IMR-90 (cell line): ENCODE measurements around the gene SLC44A1. TPM values are rescaled to one million over a fixed set of nuclear protein-coding genes. Genes with fewer than 3 reads are reported as not detected.

Source experiments
- ATAC-seq: fragments of 200-7000 bp; cut with Tn5 transposase; 2 replicates; pipeline ENCODE4 v1.9.1; 2020; ENCODE audit warnings: low read depth, mild to moderate bottlenecking, moderate library complexity
- BruUV-seq: library from RNA; stranded (reverse); fragments of 400-500 nt; replicated peaks from 2 replicates; lab custom pipeline; 2021; lab: Mats Ljungman, UMichigan
- CTCF ChIA-PET: fragments of 300-600 bp; formaldehyde crosslinking; extraction: SDS; loops from one replicate; lab custom pipeline; 2021; ENCODE audit warnings: antibody characterized with exemption; lab: Yijun Ruan, JAX
- POLR2A ChIA-PET: fragments of 300-600 bp; sonication (Branson Sonifier 250); formaldehyde crosslinking; loops from one replicate; lab custom pipeline; 2022; ENCODE audit warnings: antibody characterized with exemption; ENCODE audit not compliant: unreplicated experiment; lab: Charles Lee
- DNase-seq: peaks from one replicate; pipeline ENCODE4 v3.0.0; 2013
- H2AFZ ChIP-seq: replicated peaks from 2 replicates; pipeline ENCODE3; 2013; ENCODE audit warnings: low read length, mild to moderate bottlenecking; ENCODE audit not compliant: poor library complexity
- H2AK5ac ChIP-seq: 2 replicates; pipeline ENCODE4 v1.6.1; 2013; ENCODE audit warnings: low read depth, low read length, inconsistent platforms
- H2AK9ac ChIP-seq: replicated peaks from 2 replicates; pipeline ENCODE3; 2013; ENCODE audit warnings: mild to moderate bottlenecking, low read depth, low read length, moderate library complexity; ENCODE audit not compliant: poor library complexity
- H2BK120ac ChIP-seq: 2 replicates; pipeline ENCODE4 v1.6.1; 2013; ENCODE audit warnings: low read depth, low read length, inconsistent platforms
- H2BK15ac ChIP-seq: 3 replicates; pipeline ENCODE4 v1.6.1; 2013; ENCODE audit warnings: low read depth, low read length, inconsistent platforms
- H2BK20ac ChIP-seq: 2 replicates; pipeline ENCODE4 v1.6.1; 2013; ENCODE audit warnings: low read depth, mild to moderate bottlenecking, inconsistent platforms, low read length, moderate library complexity
- H2BK5ac ChIP-seq: 2 replicates; pipeline ENCODE4 v1.6.1; 2013; ENCODE audit warnings: mild to moderate bottlenecking, low read depth, low read length, inconsistent platforms; ENCODE audit not compliant: poor library complexity, severe bottlenecking
- H3K14ac ChIP-seq: replicated peaks from 2 replicates; pipeline ENCODE4 v1.6.1; 2013; ENCODE audit warnings: low read depth, low read length, inconsistent platforms
- H3K18ac ChIP-seq: 2 replicates; pipeline ENCODE4 v1.6.1; 2013; ENCODE audit warnings: low read depth, low read length, control low read depth
- H3K23ac ChIP-seq: 2 replicates; pipeline ENCODE4 v1.6.1; 2013; ENCODE audit warnings: low read depth, low read length, inconsistent platforms
- H3K27ac ChIP-seq: 2 replicates; pipeline ENCODE4 v1.5.1; 2013; ENCODE audit warnings: mild to moderate bottlenecking, control low read depth, low read length; ENCODE audit not compliant: insufficient read depth
- H3K27me3 ChIP-seq: 2 replicates; pipeline ENCODE4 v1.6.1; 2013; ENCODE audit warnings: low read length; ENCODE audit not compliant: control insufficient read depth, insufficient read depth
- H3K36me3 ChIP-seq: 2 replicates; pipeline ENCODE4 v1.6.1; 2013; ENCODE audit warnings: low read length, mixed read lengths; ENCODE audit not compliant: control insufficient read depth, insufficient read depth
- H3K4ac ChIP-seq: 2 replicates; pipeline ENCODE4 v1.6.1; 2013; ENCODE audit warnings: low read depth, low read length, inconsistent platforms
- H3K4me1 ChIP-seq: 2 replicates; pipeline ENCODE4 v1.6.1; 2013; ENCODE audit warnings: low read length, mixed read lengths; ENCODE audit not compliant: control insufficient read depth, insufficient read depth
- H3K4me2 ChIP-seq: 2 replicates; pipeline ENCODE4 v1.6.1; 2013; ENCODE audit warnings: low read depth, mild to moderate bottlenecking, control low read depth, low read length, moderate library complexity
- H3K4me3 ChIP-seq: 2 replicates; pipeline ENCODE4 v1.5.1; 2013; ENCODE audit warnings: low read depth, mild to moderate bottlenecking, control low read depth, low read length, moderate library complexity; ENCODE audit not compliant: insufficient read depth
- H3K56ac ChIP-seq: 2 replicates; pipeline ENCODE4 v1.6.1; 2013; ENCODE audit warnings: low read length, inconsistent platforms; ENCODE audit not compliant: insufficient read depth; ENCODE audit errors: extremely low read depth
- H3K79me1 ChIP-seq, 2 experiments: 2 replicates each; pipeline ENCODE4 v1.6.1; 2013; ENCODE audit warnings: low read length in 2 of 2, inconsistent platforms in 1 of 2, low read depth in 1 of 2
- H3K9ac ChIP-seq: 2 replicates; pipeline ENCODE4 v1.6.1; 2013; ENCODE audit warnings: low read depth, low read length, control low read depth
- H3K9me1 ChIP-seq: 2 replicates; pipeline ENCODE4 v1.6.1; 2013; ENCODE audit warnings: low read length, inconsistent platforms; ENCODE audit not compliant: insufficient read depth
- H3K9me3 ChIP-seq: 2 replicates; pipeline ENCODE4 v1.6.1; 2013; ENCODE audit warnings: low read length; ENCODE audit not compliant: control insufficient read depth, insufficient read depth
- H4K20me1 ChIP-seq: 2 replicates; pipeline ENCODE4 v1.6.1; 2013; ENCODE audit warnings: low read length, inconsistent platforms; ENCODE audit not compliant: insufficient read depth
- H4K5ac ChIP-seq: 2 replicates; pipeline ENCODE4 v1.6.1; 2013; ENCODE audit warnings: mild to moderate bottlenecking, low read depth, low read length, control low read depth
- H4K8ac ChIP-seq, 2 experiments: 2 replicates each; pipeline ENCODE4 v1.6.1; 2013; ENCODE audit warnings: low read depth in 2 of 2, low read length in 2 of 2, control low read depth in 1 of 2, inconsistent platforms in 1 of 2
- H4K91ac ChIP-seq: 2 replicates; pipeline ENCODE4 v1.6.1; 2013; ENCODE audit warnings: low read depth, low read length, inconsistent platforms; ENCODE audit not compliant: insufficient read depth
- BHLHE40 ChIP-seq: fragments of 150-350 bp; IDR thresholded peaks from 2 replicates; pipeline ENCODE4 v1.6.1; 2016; ENCODE audit warnings: mild to moderate bottlenecking, low read depth, low read length
- CEBPB ChIP-seq: IDR thresholded peaks from 2 replicates; pipeline ENCODE4 v1.6.1; 2012; ENCODE audit warnings: low read depth, low read length, improper control_type of control experiment
- CHD1 ChIP-seq: IDR thresholded peaks from 2 replicates; pipeline ENCODE4 v1.6.1; 2012; ENCODE audit warnings: low read depth, low read length, improper control_type of control experiment
- CTCF ChIP-seq: conservative IDR thresholded peaks from 2 replicates; pipeline ENCODE4 v1.5.1; 2012; ENCODE audit warnings: mild to moderate bottlenecking, low read depth, low read length, improper control_type of control experiment
- ELK1 ChIP-seq: fragments of 150-350 bp; IDR thresholded peaks from 2 replicates; pipeline ENCODE4 v1.6.1; 2016; ENCODE audit warnings: low read depth, mild to moderate bottlenecking, low read length, moderate library complexity, borderline replicate concordance
- FOS ChIP-seq: fragments of 150-350 bp; IDR thresholded peaks from 2 replicates; pipeline ENCODE4 v1.6.1; 2016; ENCODE audit warnings: low read depth, low read length
- MAFK ChIP-seq: IDR thresholded peaks from 2 replicates; pipeline ENCODE4 v1.6.1; 2012; ENCODE audit warnings: low read depth, low read length, improper control_type of control experiment
- MAZ ChIP-seq: IDR thresholded peaks from 2 replicates; pipeline ENCODE4 v1.6.1; 2012; ENCODE audit warnings: low read depth, mild to moderate bottlenecking, low read length, improper control_type of control experiment, moderate library complexity, borderline replicate concordance
- NFE2L2 ChIP-seq: fragments of 150-350 bp; IDR thresholded peaks from 2 replicates; pipeline ENCODE4 v1.6.1; 2016; ENCODE audit warnings: low read depth, mild to moderate bottlenecking, low read length
- POLR2A ChIP-seq: IDR thresholded peaks from 2 replicates; pipeline ENCODE4 v1.6.1; 2012; ENCODE audit warnings: mild to moderate bottlenecking, low read depth, low read length
- RAD21 ChIP-seq: IDR thresholded peaks from 2 replicates; pipeline ENCODE4 v1.6.1; 2012; ENCODE audit warnings: low read length, improper control_type of control experiment
- RCOR1 ChIP-seq: IDR thresholded peaks from 2 replicates; pipeline ENCODE4 v1.6.1; 2012; ENCODE audit warnings: mild to moderate bottlenecking, low read length, improper control_type of control experiment; ENCODE audit not compliant: insufficient replicate concordance
- RFX5 ChIP-seq: IDR thresholded peaks from 2 replicates; pipeline ENCODE4 v1.8.0; 2012; ENCODE audit warnings: low read depth, mild to moderate bottlenecking, low read length, moderate library complexity
- SMC3 ChIP-seq: fragments of 150-350 bp; IDR thresholded peaks from 2 replicates; pipeline ENCODE4 v1.6.1; 2016; ENCODE audit warnings: low read depth, mild to moderate bottlenecking, antibody characterized with exemption, low read length, moderate library complexity
- USF2 ChIP-seq: fragments of 150-350 bp; IDR thresholded peaks from 2 replicates; pipeline ENCODE4 v1.6.1; 2017; ENCODE audit warnings: mild to moderate bottlenecking, antibody characterized with exemption, low read length, low read depth
- WGBS, 2 experiments: methylation state at CpG; one replicate each; pipeline versions ENCODE4 v1.1.5 to v1.1.7; 2013; ENCODE audit warnings: missing lambda C conversion rate in 2 of 2; ENCODE audit not compliant: insufficient read length in 1 of 2; ENCODE audit errors: extremely low coverage in 2 of 2; 5-methylcytosine and 5-hydroxymethylcytosine counted together
- dilution Hi-C: fragments of 300-500 bp; cut with HindIII; formaldehyde crosslinking; loops from one replicate; pipeline ENCODE4 v1.14.3; 2018; ENCODE audit warnings: low sequenced_read_pairs; ENCODE audit not compliant: unreplicated experiment
- in situ Hi-C: fragments of 300-500 bp; cut with MboI; formaldehyde crosslinking; loops from 3 replicates; pipeline ENCODE4 v1.14.3; 2019; ENCODE audit warnings: low sequenced_read_pairs, inconsistent platforms, mixed read lengths
- intact Hi-C: fragments of 100-400 bp; cut with micrococcal nuclease; formaldehyde crosslinking; loops from 2 replicates; pipeline ENCODE4 v1.10.0; 2022
- polyA plus RNA-seq, 3 experiments: library from polyadenylated mRNA; depleted of rRNA; stranded (reverse); fragments of >200 nt; gene quantifications; 2 replicates each; pipeline ENCODE4 v1.2.3, GENCODE V29; 2012; ENCODE audit warnings: low replicate concordance in 1 of 3
- total RNA-seq: library from RNA; depleted of rRNA; stranded (reverse); fragments of >200 nt; gene quantifications from 2 replicates; pipeline ENCODE4 v1.2.3, GENCODE V29; 2012

Gene SLC44A1
- total and polyA plus RNA-seq, 2 of the 4 experiments (the other 2 are of a cell fraction): 5.2 to 21.7 TPM

GRCh38 chr9:105241356-105242043 is 3.0 kb upstream of the SLC44A1 start:
- Histone ChIP-seq H2AK5ac (no peak overlapping the region), H3K27me3 (no peaks in the 10 kb centered on the region), H2AFZ (no peak overlapping the region), H3K18ac (no peak overlapping the region), H3K9me3 (no peaks in the 10 kb centered on the region), H3K36me3 (no peaks in the 10 kb centered on the region), H3K56ac (no peak overlapping the region), H2AK9ac (no peak overlapping the region), H2BK120ac (no peak overlapping the region), H2BK20ac (no peak overlapping the region), H3K4me3 (no peak overlapping the region), H2BK5ac (no peak overlapping the region), H4K8ac (no peak overlapping the region), H3K23ac (no peak overlapping the region), H3K4me1 (no peaks in the 10 kb centered on the region; the same call in 1 of the 2 replicates), H3K9me1 (no peaks in the 10 kb centered on the region), H4K20me1 (no peaks in the 10 kb centered on the region), H3K4me2 (no peak overlapping the region), H3K4ac (no peak overlapping the region), H3K14ac (no peak overlapping the region), H3K9ac (no peak overlapping the region), H3K79me1 (peaks cover 0 to 6% of the 10 kb centered on the region in 2 experiments; a peak in 2 of 4 replicates), H4K91ac (no peak overlapping the region), H4K5ac (no peak overlapping the region), H2BK15ac (no peak overlapping the region), H3K27ac (no peak overlapping the region)
- POLR2A ChIA-PET: interaction anchor here (0.6 kb wide), 1 partner anchor 320 kb away, joined by 4 read pairs; no protein-coding TSS in a partner anchor
- no CpG with 5 or more reads among the region's 4 CpGs for WGBS, 2 experiments
- no TSS peak for BruUV-seq
- intact Hi-C loops: loop anchor here (10.0 kb wide), 3 partner anchors 187 to 477 kb away; partner anchors contain the start of gene NIPSNAP3B
- dilution Hi-C loops: no loop called here
- CTCF ChIA-PET: no interaction called here
- in situ Hi-C loops: loop anchor here (10.0 kb wide), 1 partner anchor 173 kb away; no protein-coding TSS in a partner anchor
- DNase-seq: no peak
- no peak for ATAC-seq
- no peak for TF ChIP-seq BHLHE40
- TF ChIP-seq RCOR1: no peak
- TF ChIP-seq CHD1: no peak
- TF ChIP-seq RFX5: no peak
- no peak for TF ChIP-seq CTCF
- TF ChIP-seq MAFK: no peak
- TF ChIP-seq MAZ: no peak
- no peak for TF ChIP-seq NFE2L2
- TF ChIP-seq ELK1: no peak
- no peak for TF ChIP-seq CEBPB
- no peak for TF ChIP-seq RAD21
- no peak for TF ChIP-seq SMC3
- no peak for TF ChIP-seq USF2
- no peak for TF ChIP-seq POLR2A
- no peak for TF ChIP-seq FOS
